Activated T-cell treated with anti-CD3 and anti-CD28 coated beads, Interleukin-2, amount 50 U/mL, for 48 hours (primary cell): ENCODE results near the gene RASSF8.
"Not testable (repeated sequence)": the region's sequence is repeated elsewhere in the genome, so short reads cannot be mapped to it uniquely, and the experiment has no call there.

Source experiments
- DNase-seq, 2 experiments: peaks; one replicate each; pipeline ENCODE4 v3.0.0-alpha.2; 2020

The RASSF8 gene

DNA sequence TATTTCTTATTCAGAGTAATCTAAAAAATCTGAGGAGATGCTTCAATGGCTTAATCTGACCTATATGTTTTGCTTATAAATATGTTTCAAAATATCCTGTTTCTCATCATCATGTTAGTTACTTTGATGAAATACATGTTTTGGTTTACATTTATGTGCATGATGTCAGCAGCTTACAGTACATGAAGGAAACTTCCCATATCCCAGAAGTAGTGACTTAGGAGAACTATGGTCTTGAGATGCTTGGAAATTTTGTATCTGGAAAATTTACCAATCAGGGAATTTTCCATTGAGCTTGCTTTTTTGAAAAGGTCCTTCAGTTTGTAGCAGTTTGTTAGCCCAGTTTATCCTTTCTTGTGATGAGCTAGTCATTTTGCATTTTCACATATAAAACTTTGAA is 73.3 kb downstream of the RASSF8 start:
- no peak for DNase-seq

DNA sequence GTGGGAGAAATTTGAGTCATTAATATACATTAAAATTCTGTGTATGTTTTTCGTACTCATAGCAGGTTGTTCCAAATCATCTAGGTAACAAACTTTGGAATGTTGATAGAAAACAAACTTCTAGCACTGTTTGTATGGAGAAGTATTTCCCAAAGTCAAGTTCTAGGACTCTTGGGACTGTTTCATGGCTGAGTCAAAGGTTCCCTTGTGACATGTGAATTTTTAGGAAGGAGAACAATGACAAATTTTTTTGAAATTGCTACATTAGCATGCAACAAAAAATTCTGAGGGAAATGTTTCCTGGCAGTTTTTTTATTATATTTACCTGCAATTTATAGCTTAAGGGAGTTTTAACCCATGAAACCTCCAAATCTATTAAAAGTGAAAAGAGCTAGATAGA is 73.8 kb downstream of the RASSF8 start:
- no peak for DNase-seq

DNA sequence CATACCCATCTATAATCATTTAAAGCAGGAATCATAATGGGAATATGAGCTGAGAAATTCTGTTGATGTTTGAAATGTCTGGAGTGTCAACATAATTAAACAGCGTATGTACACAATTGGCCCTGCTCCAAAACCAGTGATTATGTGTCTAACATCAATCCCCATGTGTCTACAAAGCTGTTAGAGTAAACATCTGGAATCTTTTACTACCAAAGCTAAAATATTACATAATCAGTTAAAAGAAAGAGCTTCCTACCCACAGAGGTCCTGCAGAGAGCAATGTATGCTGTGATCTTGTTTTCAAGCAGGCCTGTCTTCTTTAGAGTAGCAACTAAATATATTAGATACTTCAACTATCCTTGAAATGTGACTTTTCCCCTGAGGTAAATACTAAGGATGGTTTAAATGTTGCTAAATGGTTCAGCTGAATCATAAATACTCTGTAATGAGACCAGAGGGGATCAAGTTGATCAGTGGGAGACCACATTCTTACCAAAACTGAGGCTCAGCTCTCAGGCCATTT is 74.3 kb downstream of the RASSF8 start:
- no peak for DNase-seq

DNA sequence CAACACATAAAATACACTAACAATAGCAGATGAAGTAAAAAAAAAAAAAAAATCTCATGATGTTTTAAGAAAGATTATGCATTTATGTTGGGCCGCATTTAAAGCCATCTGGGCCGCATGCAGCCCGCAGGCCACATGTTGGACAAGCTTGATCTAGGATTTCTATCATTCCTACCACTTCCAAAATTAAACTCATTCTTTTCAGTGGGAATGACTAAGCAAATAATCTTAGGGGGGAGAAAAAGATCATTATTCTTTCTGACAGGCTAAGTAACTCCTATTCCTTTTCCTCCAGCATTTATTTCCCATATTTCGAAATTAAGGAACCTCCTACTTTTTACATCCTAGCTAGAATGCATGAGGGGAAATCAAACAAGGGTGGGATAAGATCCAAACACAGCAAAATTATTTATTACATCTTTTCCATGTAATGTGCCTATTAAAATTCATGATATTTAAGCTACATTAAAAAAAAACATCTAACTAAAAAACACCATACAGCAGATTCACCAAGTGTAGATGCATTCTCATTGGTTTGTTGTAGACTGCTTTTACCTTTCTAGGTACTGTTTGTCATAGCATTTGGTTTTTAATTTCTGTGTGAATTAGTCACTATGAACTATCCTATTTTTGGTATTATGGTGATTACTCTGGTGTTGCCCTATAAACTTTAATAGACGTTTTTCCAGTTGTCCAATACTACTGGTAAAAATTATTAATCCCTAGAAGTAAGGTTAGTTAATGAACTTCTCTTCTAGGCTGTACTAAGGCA is 76.1 kb downstream of the RASSF8 start:
- DNase-seq, result no peak

DNA sequence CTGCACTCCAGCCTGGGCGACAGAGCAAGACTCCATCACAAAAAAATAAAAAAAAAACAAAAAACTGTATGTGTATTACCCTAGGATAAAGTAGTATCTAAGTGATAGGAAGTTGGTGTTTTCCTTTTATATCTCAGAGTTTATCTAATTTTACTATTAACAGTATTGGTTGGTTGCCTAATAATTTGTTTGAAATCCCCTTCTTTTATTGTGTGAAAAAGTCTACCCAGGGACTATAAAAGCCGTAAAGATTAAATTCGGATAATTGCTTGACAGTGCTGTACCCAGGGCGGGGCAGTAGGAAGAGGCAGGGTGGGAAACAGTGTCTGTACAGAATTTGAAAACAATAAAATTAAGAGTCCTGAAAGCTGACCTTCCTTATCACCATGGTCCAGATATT is 78.4 kb downstream of the RASSF8 start:
- DNase-seq, result no peak

- no peak for DNase-seq
These were observed 79.2 kb downstream of the RASSF8 start for GRCh38 chr12:26037615-26038220.

- no peak for DNase-seq
These were observed 84.2 kb downstream of the RASSF8 start for GRCh38 chr12:26042645-26043044.

DNA sequence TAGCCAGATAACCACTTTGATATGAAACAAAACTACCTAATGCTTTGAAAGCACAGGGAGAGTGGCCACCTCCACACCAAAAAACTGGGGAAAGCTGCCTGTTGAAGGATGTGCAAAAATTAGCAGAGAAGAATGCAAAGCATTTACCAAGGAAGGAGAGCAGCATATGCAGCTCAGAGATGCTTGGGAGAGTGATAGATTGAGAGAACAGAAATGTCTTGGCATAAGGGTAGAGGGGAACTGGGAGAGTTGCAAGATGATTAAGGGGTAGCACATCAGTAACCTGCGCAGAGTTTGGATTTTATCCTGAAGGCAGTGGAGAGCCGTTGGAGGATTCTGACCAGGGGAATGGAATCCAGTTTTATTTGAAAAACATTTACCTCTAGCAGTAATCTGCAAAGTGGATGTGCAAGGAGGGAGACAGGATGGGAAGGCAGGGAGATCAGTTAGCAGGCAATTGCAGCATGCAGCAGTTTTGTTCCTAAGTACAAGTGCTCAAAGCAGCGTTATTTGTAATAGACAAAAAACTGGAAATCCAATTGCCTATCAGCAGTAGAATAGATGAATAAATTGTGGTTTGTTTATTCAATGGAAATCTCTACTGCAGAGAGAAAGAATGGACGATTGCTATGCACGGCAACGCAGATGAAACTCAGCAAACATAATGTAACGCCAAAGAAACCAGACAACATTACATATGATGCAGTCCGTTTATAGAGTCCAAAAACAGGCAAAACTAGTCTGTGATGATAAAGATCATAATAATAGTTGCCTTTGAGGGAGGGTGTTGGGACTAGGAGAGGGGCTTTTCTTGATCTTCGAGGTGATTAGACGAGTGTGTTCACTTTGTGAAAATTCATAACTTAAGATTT is 84.9 kb downstream of the RASSF8 start:
- DNase-seq, result no peak

- DNase-seq, result no peak
These were observed 85.5 kb downstream of the RASSF8 start for GRCh38 chr12:26044007-26044394.

GRCh38 chr12:26044592-26044991 is 86.1 kb downstream of the RASSF8 start:
- no peak for DNase-seq

GRCh38 chr12:26046203-26046602 is 87.7 kb downstream of the RASSF8 start:
- DNase-seq, result no peak

DNA sequence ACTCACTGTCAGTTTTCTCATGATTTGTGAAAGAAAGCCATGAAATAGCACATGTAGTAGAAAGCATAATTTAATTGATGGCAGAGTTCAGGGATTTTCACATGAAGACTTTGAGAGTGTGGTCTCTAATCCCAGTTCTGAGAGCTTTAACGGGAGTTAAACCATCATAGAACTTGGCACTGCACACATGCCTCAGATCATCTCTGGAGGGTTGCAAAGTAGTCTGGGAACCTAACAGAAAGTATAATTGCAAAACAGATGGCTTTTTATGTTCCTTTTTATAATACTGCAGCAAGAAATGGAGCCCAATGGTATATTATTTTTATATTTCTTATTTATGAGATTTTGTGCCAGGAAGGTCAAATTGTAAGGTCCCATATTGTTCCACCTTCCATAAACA is 88.4 kb downstream of the RASSF8 start:
- DNase-seq, result no peak

GRCh38 chr12:26047401-26048226 is 89.1 kb downstream of the RASSF8 start:
- DNase-seq, result no peak

- no peak for DNase-seq
These were observed 94.2 kb downstream of the RASSF8 start for GRCh38 chr12:26052652-26053051.

DNA sequence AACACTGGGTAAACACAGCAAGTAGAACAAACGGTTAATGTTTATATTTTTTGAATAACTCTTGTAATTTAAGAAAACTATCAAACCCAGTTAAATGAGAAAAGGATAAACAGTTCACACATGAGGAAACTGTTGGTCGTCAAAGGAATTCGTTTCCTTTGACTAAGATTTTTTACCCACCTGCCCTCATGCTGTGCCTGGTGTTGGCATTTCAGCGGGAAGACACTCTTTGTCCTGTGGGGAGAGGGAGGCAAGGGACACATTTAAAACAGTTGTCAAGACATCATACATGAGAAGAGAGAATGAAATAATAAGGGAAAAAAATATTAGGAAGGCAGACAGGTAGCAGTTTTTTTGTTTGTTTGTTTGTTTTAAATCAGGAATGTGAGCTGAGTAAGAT is 95.9 kb downstream of the RASSF8 start:
- no peak for DNase-seq

GRCh38 chr12:26055087-26055486 is 96.6 kb downstream of the RASSF8 start:
- no peak for DNase-seq

GRCh38 chr12:26056335-26056734 is 97.9 kb downstream of the RASSF8 start:
- DNase-seq, result no peak

DNA sequence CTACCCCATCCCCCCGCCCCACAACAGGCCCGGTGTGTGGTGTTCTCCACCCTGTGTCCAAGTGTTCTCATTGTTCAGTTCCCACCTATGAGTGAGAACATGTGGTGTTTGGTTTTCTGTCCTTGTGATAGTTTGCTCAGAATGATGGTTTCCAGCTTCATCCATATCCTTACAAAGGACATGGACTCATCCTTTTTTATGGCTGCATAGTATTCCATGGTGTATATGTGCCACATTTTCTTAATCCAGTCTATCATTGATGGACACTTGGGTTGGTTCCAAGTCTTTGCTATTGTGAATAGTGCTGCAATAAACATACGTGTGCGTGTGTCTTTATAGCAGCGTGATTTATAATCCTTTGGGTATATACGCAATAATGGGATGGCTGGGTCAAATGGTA is 98.8 kb downstream of the RASSF8 start:
- not testable (repeated sequence) for DNase-seq

GRCh38 chr12:26058308-26058707 is 99.8 kb downstream of the RASSF8 start:
- no peak for DNase-seq

- no peak for DNase-seq
These were observed 100.3 kb downstream of the RASSF8 start for GRCh38 chr12:26058818-26059217.

- no peak for DNase-seq
These were observed 103.5 kb downstream of the RASSF8 start for GRCh38 chr12:26062006-26062405.

- DNase-seq, result no peak
These were observed 104.1 kb downstream of the RASSF8 start for GRCh38 chr12:26062566-26062965.

GRCh38 chr12:26065451-26065850 is 107.0 kb downstream of the RASSF8 start:
- DNase-seq, result no peak
